Stomach (tissue), 4 donors: ENCODE results near the gene DNAJC11.

ENCODE experiments used
- EP300 ChIP-seq: sonication (generic); formaldehyde crosslinking; IDR thresholded peaks from one replicate; pipeline ENCODE4 v1.6.1; 2017; ENCODE audit warnings: antibody characterized with exemption
- POLR2A ChIP-seq, 4 donors: fragments of 450-650 bp; IDR thresholded peaks; one replicate each; pipeline ENCODE4 v1.6.1; 2016; ENCODE audit warnings: antibody characterized with exemption in 4 of 4, control low read depth in 2 of 4, mild to moderate bottlenecking in 1 of 4, moderate library complexity in 1 of 4
- POLR2AphosphoS5 ChIP-seq, 3 donors: sonication (generic); formaldehyde crosslinking; IDR thresholded peaks; one replicate each; pipeline ENCODE4 v1.6.1; 2016; ENCODE audit warnings: antibody characterized with exemption in 3 of 3
- TF ChIP-seq, protein P1 (sequence below), 7 experiments: fragments of 450-650 bp in 4 of 7; fragments of 200-600 bp in 3 of 7; sonication (generic) in 3 of 7; IDR thresholded peaks; one replicate each; pipeline ENCODE4 v1.5.1; 2016 to 2019; ENCODE audit warnings: antibody characterized with exemption in 7 of 7, control low read depth in 2 of 7, mild to moderate bottlenecking in 1 of 7

- TF ChIP-seq, protein P1, sequence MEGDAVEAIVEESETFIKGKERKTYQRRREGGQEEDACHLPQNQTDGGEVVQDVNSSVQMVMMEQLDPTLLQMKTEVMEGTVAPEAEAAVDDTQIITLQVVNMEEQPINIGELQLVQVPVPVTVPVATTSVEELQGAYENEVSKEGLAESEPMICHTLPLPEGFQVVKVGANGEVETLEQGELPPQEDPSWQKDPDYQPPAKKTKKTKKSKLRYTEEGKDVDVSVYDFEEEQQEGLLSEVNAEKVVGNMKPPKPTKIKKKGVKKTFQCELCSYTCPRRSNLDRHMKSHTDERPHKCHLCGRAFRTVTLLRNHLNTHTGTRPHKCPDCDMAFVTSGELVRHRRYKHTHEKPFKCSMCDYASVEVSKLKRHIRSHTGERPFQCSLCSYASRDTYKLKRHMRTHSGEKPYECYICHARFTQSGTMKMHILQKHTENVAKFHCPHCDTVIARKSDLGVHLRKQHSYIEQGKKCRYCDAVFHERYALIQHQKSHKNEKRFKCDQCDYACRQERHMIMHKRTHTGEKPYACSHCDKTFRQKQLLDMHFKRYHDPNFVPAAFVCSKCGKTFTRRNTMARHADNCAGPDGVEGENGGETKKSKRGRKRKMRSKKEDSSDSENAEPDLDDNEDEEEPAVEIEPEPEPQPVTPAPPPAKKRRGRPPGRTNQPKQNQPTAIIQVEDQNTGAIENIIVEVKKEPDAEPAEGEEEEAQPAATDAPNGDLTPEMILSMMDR (IDR thresholded peaks at IDR 0.05) = no peak
- TF ChIP-seq POLR2AphosphoS5 (IDR thresholded peaks at IDR 0.05) (peak in 2 of 3 donors; percentile 32 to 41), POLR2A (IDR thresholded peaks at IDR 0.05) (no peak), EP300 (no peak)
Measured at GRCh38 chr1:6743189-6744101, 41.8 kb upstream of the DNAJC11 start.
